ENCODE measurements around the gene EOLA1. TPM values are rescaled to one million over a fixed set of nuclear protein-coding genes. Genes with fewer than 3 reads are reported as not detected.
"Not testable (repeated sequence)": the region's sequence is repeated elsewhere in the genome, so short reads cannot be mapped to it uniquely, and the experiment has no call there.

The EOLA1 gene
- total RNA-seq, 1 experiment from 2014 or later = 12.1 TPM

- peaks cover 2% of the 10 kb centered on the region for H3K27me3 ChIP-seq (ENCODE audit: control insufficient read depth, insufficient read depth, low read length)
- no peak for DNase-seq
- H3K4me3 ChIP-seq (ENCODE audit: insufficient read depth, low read depth, low read length) = no peak overlapping the region
- H3K36me3 ChIP-seq (replicated peaks; ENCODE audit: control insufficient read depth, insufficient read depth, low read length) = peaks cover 8% of the 10 kb centered on the region
Measured at GRCh38 chrX:149505671-149506070, 35.1 kb upstream of the EOLA1 start.

DNA sequence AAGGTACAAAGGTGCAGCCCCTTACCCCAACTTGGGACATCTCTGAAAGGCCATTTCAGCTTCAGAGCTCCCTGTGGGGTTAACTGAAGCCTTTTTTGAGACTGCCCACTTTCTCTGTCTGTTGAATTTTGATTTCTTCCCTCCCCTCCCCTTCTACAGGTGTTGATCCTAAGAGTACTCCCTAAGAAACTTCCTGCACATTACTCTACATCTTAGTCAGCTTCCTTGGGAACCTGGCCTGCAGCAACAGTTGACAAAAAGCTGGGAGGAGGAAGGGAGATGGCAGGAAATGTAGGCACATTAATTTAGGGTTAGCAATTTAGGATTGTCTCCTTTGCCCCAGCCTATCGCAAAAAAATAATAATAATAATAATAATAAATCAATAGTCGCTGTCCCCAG, 34.5 kb upstream of the EOLA1 start:
- H3K36me3 ChIP-seq (replicated peaks; ENCODE audit: control insufficient read depth, insufficient read depth, low read length) = peaks cover 8% of the 10 kb centered on the region
- no peak for DNase-seq
- H3K4me3 ChIP-seq (ENCODE audit: insufficient read depth, low read depth, low read length) = no peak overlapping the region
- H3K27me3 ChIP-seq (ENCODE audit: control insufficient read depth, insufficient read depth, low read length) = peaks cover 2% of the 10 kb centered on the region

DNA sequence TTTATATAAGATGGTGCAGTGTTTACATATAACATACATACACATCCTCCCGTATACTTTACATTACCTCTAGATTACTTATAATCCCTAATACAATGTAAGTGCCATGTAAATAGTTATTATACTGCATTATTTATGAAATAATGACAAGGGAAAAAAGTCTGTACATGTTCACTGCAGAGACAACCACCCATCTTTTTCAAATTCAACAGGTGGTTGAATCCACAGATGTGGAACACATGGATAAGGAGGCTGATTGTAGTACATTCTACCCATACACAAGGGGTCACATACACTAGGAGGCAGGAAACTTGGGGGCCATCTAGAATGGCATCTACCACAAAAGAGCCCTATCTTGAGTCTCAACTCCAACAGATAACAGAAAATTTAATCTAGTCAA, 32.3 kb upstream of the EOLA1 start:
- no peak overlapping the region for H3K4me3 ChIP-seq (ENCODE audit: insufficient read depth, low read depth, low read length)
- DNase-seq = no peak
- peaks cover 2% of the 10 kb centered on the region for H3K27me3 ChIP-seq (ENCODE audit: control insufficient read depth, insufficient read depth, low read length)
- H3K36me3 ChIP-seq (replicated peaks; ENCODE audit: control insufficient read depth, insufficient read depth, low read length) = no peaks in the 10 kb centered on the region

DNA sequence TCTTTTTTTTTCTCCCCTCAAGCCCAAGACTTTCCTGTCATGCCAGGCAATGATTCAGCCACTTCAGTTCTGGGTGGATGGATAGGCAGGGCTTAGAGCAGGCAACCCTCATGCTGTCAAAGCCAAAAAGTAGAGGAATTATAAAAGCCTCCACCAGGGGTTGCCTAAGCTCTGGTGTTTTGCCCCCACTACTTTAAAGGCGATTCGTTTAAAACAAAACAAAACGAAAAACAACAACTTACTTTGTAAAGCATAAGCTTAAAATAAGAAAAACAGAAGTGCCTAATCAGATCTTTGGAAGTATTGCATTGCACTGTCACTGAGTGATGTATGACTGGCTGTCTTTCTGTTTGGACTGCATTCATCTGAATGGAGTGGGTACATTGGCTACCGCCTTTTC, 30.4 kb upstream of the EOLA1 start:
- no peaks in the 10 kb centered on the region for H3K36me3 ChIP-seq (replicated peaks; ENCODE audit: control insufficient read depth, insufficient read depth, low read length)
- H3K27me3 ChIP-seq (ENCODE audit: control insufficient read depth, insufficient read depth, low read length) = no peaks in the 10 kb centered on the region; the same call in 1 of the 2 replicates
- no peak overlapping the region for H3K4me3 ChIP-seq (ENCODE audit: insufficient read depth, low read depth, low read length)
- DNase-seq = no peak

DNA sequence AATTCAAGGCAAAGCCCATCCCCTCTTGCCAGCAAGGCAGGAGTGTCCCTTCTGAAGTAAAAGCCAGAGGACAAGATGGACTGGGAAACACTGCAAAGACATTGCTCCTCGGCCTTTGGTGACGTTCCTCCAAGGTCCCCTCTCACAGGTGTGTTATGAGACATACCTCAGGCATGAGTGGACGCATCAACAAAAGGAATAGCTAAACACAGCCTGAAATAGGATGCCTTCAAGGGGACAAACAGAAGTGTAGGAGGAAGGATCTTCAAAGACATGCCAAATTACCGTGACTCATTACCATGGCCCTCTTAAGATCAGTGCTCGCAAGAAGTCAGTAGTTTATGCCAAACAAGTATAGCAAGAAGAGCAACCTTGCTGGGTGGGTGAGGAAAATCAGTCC, 29.7 kb upstream of the EOLA1 start:
- no peak for DNase-seq
- Histone ChIP-seq H3K36me3 (replicated peaks; ENCODE audit: control insufficient read depth, insufficient read depth, low read length) (no peaks in the 10 kb centered on the region), H3K27me3 (ENCODE audit: control insufficient read depth, insufficient read depth, low read length) (no peaks in the 10 kb centered on the region; the same call in 1 of the 2 replicates), H3K4me3 (ENCODE audit: insufficient read depth, low read depth, low read length) (no peak overlapping the region)

GRCh38 chrX:149512225-149512885, 28.5 kb upstream of the EOLA1 start:
- Histone ChIP-seq H3K27me3 (ENCODE audit: control insufficient read depth, insufficient read depth, low read length) (no peaks in the 10 kb centered on the region), H3K36me3 (replicated peaks; ENCODE audit: control insufficient read depth, insufficient read depth, low read length) (no peaks in the 10 kb centered on the region), H3K4me3 (ENCODE audit: insufficient read depth, low read depth, low read length) (no peak overlapping the region)
- DNase-seq = peak; percentile 47

- H3K36me3 ChIP-seq (replicated peaks; ENCODE audit: control insufficient read depth, insufficient read depth, low read length) = no peaks in the 10 kb centered on the region
- H3K4me3 ChIP-seq (ENCODE audit: insufficient read depth, low read depth, low read length) = no peak overlapping the region
- H3K27me3 ChIP-seq (ENCODE audit: control insufficient read depth, insufficient read depth, low read length) = no peaks in the 10 kb centered on the region
- no peak for DNase-seq
Measured at GRCh38 chrX:149513825-149514428, 26.9 kb upstream of the EOLA1 start.

DNA sequence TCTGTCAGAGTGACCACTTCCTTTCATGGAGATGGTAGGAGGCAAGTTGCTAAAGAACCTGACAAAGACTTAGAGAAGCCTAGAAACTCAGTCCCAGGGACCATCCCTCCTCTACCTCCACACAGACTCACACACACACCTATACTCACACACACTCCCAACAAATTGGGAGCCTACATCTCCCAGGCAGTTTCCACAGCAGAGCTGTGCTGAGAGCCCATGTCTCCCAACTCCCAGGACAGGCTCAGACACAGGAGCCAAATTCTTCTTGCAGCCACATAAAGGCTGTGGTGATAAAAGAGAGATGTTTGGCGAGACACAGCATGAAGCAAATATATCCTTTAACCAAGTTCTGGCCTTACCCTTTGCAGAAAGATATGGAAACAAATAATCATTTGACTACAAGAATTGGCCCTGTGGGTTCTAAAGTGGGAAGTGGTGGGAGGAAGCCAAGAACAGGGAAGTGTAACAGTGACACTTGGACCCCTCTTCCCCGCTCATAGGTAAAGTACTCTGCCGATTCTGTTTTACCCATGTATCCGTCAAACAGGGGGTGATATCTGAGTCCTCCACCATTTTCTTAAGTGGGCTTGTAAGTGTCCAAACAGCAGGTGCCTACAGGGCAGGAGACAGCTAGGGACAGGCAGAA, 24.7 kb upstream of the EOLA1 start:
- Histone ChIP-seq H3K27me3 (ENCODE audit: control insufficient read depth, insufficient read depth, low read length) (no peaks in the 10 kb centered on the region), H3K36me3 (replicated peaks; ENCODE audit: control insufficient read depth, insufficient read depth, low read length) (no peaks in the 10 kb centered on the region), H3K4me3 (ENCODE audit: insufficient read depth, low read depth, low read length) (no peak overlapping the region)
- DNase-seq = no peak

DNA sequence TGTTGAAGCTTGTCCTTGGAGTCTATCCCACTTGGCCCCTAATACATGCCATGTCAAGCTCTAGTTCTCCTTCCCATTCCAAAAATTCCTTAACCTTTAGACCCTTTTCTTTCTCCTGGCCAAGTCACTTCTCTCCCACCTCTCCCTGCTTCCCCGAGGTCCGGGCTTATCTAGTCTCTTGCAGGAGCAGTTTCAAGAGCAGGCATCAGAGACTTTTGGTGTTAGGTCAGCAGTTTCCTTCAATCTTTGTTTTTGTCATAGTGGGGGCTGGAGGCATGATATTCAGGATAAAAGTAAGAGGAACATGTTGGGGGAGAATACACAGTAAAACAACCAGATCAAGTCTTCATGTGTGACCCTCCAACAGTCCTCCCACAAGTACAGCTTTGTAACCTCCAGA, 24.2 kb upstream of the EOLA1 start:
- Histone ChIP-seq H3K36me3 (replicated peaks; ENCODE audit: control insufficient read depth, insufficient read depth, low read length) (no peaks in the 10 kb centered on the region), H3K4me3 (ENCODE audit: insufficient read depth, low read depth, low read length) (no peak overlapping the region), H3K27me3 (ENCODE audit: control insufficient read depth, insufficient read depth, low read length) (no peaks in the 10 kb centered on the region)
- DNase-seq = no peak

- DNase-seq = no peak
- no peaks in the 10 kb centered on the region for H3K27me3 ChIP-seq (ENCODE audit: control insufficient read depth, insufficient read depth, low read length)
Measured at GRCh38 chrX:149517308-149517707, 23.5 kb upstream of the EOLA1 start.

DNA sequence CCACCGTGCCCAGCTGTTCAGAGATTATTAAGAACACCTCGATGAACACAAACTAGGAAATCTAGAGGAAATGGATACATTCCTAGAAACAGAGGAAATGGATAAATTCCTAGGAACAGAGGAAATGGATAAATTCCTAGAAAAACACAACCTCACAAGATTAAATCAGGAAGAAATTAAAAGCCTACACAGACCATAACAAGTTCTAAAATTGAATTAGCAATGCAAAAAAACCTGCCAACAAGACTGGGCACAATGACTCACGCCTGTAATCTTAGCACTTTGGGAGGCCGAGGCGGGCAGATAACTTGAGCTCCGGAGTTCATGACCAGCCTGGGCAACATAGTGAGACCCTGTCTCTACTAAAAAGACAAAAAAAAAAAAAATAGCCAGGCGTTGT, 22.6 kb upstream of the EOLA1 start:
- DNase-seq = no peak

More at GRCh38 chrX:149517308-149517707, 23.5 kb upstream of the EOLA1 start:
- H3K36me3 ChIP-seq (replicated peaks; ENCODE audit: control insufficient read depth, insufficient read depth, low read length) = no peaks in the 10 kb centered on the region
- no peak overlapping the region for H3K4me3 ChIP-seq (ENCODE audit: insufficient read depth, low read depth, low read length)

GRCh38 chrX:149520636-149521277, 20.1 kb upstream of the EOLA1 start:
- not testable (repeated sequence) for H3K27me3 ChIP-seq (ENCODE audit: control insufficient read depth, insufficient read depth, low read length); H3K4me3 ChIP-seq (ENCODE audit: insufficient read depth, low read depth, low read length); H3K36me3 ChIP-seq (replicated peaks; ENCODE audit: control insufficient read depth, insufficient read depth, low read length); DNase-seq

More for the DNA sequence above, 22.6 kb upstream of the EOLA1 start:
- Histone ChIP-seq H3K27me3 (ENCODE audit: control insufficient read depth, insufficient read depth, low read length) (no peaks in the 10 kb centered on the region), H3K4me3 (ENCODE audit: insufficient read depth, low read depth, low read length) (no peak overlapping the region), H3K36me3 (replicated peaks; ENCODE audit: control insufficient read depth, insufficient read depth, low read length) (no peaks in the 10 kb centered on the region)

- Histone ChIP-seq H3K27me3 (ENCODE audit: control insufficient read depth, insufficient read depth, low read length) (no peaks in the 10 kb centered on the region), H3K4me3 (ENCODE audit: insufficient read depth, low read depth, low read length) (no peak overlapping the region), H3K36me3 (replicated peaks; ENCODE audit: control insufficient read depth, insufficient read depth, low read length) (no peaks in the 10 kb centered on the region)
- no peak for DNase-seq
Measured at GRCh38 chrX:149521438-149521837, 19.4 kb upstream of the EOLA1 start.

- DNase-seq = no peak
- Histone ChIP-seq H3K36me3 (replicated peaks; ENCODE audit: control insufficient read depth, insufficient read depth, low read length) (no peaks in the 10 kb centered on the region), H3K4me3 (ENCODE audit: insufficient read depth, low read depth, low read length) (no peak overlapping the region), H3K27me3 (ENCODE audit: control insufficient read depth, insufficient read depth, low read length) (no peaks in the 10 kb centered on the region)
Measured at GRCh38 chrX:149522916-149523315, 17.9 kb upstream of the EOLA1 start.

DNA sequence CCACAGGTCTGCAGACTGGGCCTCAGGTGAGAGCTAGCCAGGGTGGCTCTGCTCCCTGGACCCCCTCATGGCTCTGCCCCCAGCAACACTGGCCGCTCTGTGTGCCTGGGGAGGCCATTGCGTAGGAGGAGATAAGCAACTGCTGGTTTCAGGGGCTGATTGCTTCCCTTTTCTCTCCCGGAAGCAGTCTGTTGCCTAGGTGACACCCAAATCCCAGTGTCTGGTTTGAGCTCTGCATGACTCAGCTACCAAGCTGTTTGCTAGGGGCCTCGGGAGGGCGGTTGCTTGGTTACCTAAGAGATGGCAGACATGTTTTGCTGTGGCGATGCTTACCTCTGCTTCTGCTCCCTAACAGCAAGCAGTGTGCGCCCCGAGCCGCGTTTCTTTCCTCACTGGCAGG, 15.4 kb upstream of the EOLA1 start:
- not testable (repeated sequence) for H3K27me3 ChIP-seq (ENCODE audit: control insufficient read depth, insufficient read depth, low read length); DNase-seq; H3K36me3 ChIP-seq (replicated peaks; ENCODE audit: control insufficient read depth, insufficient read depth, low read length); H3K4me3 ChIP-seq (ENCODE audit: insufficient read depth, low read depth, low read length)
